Measurements from ENCODE around the gene VAT1L. TPM values are rescaled to one million over a fixed set of nuclear protein-coding genes. Genes with fewer than 3 reads are reported as not detected.

VAT1L gene
- total RNA-seq, 4 donors from 2014 or later, result 0.80 to 1.4 (median 1.2) TPM

GRCh38 chr16:77781091-77781490 lies 7.3 kb upstream of the VAT1L start:
- Histone ChIP-seq H3K9me3 (no peaks in the 10 kb centered on the region), H3K4me1 (no peaks in the 10 kb centered on the region), H3K27ac (no peak overlapping the region), H3K4me3 (no peak overlapping the region), H3K27me3 (peaks cover 6% of the 10 kb centered on the region), H3K36me3 (no peaks in the 10 kb centered on the region)
- intact Hi-C loops (cut with DNase I; ENCODE audit: low total_unique reads) (no loop called here), in situ Hi-C loops (cut with MboI; ENCODE audit: low pct_ligation_motif_present in 1 of 4, low pct_unique_long_range_greater_than_20kb in 1 of 4, low sequenced_read_pairs in 3 of 4) (no loop called here)
- DNase-seq, result no peak
- TF ChIP-seq POLR2A (IDR thresholded peaks at IDR 0.05) (no peak), CTCF (IDR thresholded peaks at IDR 0.05) (no peak), EP300 (IDR thresholded peaks at IDR 0.05; ENCODE audit: low read depth) (no peak), POLR2AphosphoS5 (IDR thresholded peaks at IDR 0.05) (no peak)

- H3K4me1 ChIP-seq, result no peaks in the 10 kb centered on the region
- in situ Hi-C loops (cut with MboI; ENCODE audit: low pct_ligation_motif_present in 1 of 4, low pct_unique_long_range_greater_than_20kb in 1 of 4, low sequenced_read_pairs in 3 of 4) (no loop called here), intact Hi-C loops (cut with DNase I; ENCODE audit: low total_unique reads) (no loop called here)
- H3K27me3 ChIP-seq, result peaks cover 22% of the 10 kb centered on the region
- H3K27ac ChIP-seq, result no peak overlapping the region
- DNase-seq, result no peak
- H3K9me3 ChIP-seq, result no peaks in the 10 kb centered on the region
- 33 to 37% methylated on average over 2 of the region's 2 CpGs for WGBS, 2 donors (ENCODE audit: low coverage in 1 of 2)
- TF ChIP-seq POLR2A (IDR thresholded peaks at IDR 0.05) (no peak), POLR2AphosphoS5 (IDR thresholded peaks at IDR 0.05) (no peak)
- no peaks in the 10 kb centered on the region for H3K36me3 ChIP-seq
- no peak overlapping the region for H3K4me3 ChIP-seq
Measured at GRCh38 chr16:77782694-77783093, 5.7 kb upstream of the VAT1L start.

GRCh38 chr16:77784441-77785372 lies 3.7 kb upstream of the VAT1L start:
- WGBS, 2 donors (ENCODE audit: low coverage in 1 of 2), result 53 to 88% methylated on average over 2 to 34 of the region's 38 CpGs
- no peak for DNase-seq
- intact Hi-C loops (cut with DNase I; ENCODE audit: low total_unique reads) (no loop called here), in situ Hi-C loops (cut with MboI; ENCODE audit: low pct_ligation_motif_present in 1 of 4, low pct_unique_long_range_greater_than_20kb in 1 of 4, low sequenced_read_pairs in 3 of 4) (no loop called here)
- peaks cover 42% of the 10 kb centered on the region for H3K27me3 ChIP-seq
- no peaks in the 10 kb centered on the region for H3K36me3 ChIP-seq
- TF ChIP-seq POLR2A (IDR thresholded peaks at IDR 0.05), result no peak
- TF ChIP-seq CTCF (IDR thresholded peaks at IDR 0.05), result peak in 3 of 5 experiments; percentile 11 to 35 (median 23)
- no peak overlapping the region for H3K27ac ChIP-seq
- peaks cover 0 to 17% (median 10%) of the 10 kb centered on the region in 4 donors for H3K4me1 ChIP-seq
- no peaks in the 10 kb centered on the region for H3K9me3 ChIP-seq
- no peak overlapping the region for H3K4me3 ChIP-seq

- H3K36me3 ChIP-seq, result no peaks in the 10 kb centered on the region
- no peaks in the 10 kb centered on the region for H3K9me3 ChIP-seq
- 73% methylated on average over 2 of the region's 2 CpGs; no CpG with 5 or more reads in 1 of the 2 donors for WGBS, 2 donors (ENCODE audit: low coverage in 1 of 2)
- intact Hi-C loops (cut with DNase I; ENCODE audit: low total_unique reads), result no loop called here
- DNase-seq, result no peak
- peaks cover 49% of the 10 kb centered on the region for H3K27me3 ChIP-seq
- no peak overlapping the region for H3K27ac ChIP-seq
- no peak overlapping the region for H3K4me3 ChIP-seq
- in situ Hi-C loops (cut with MboI; ENCODE audit: low pct_ligation_motif_present in 1 of 4, low pct_unique_long_range_greater_than_20kb in 1 of 4, low sequenced_read_pairs in 3 of 4), result no loop called here
- TF ChIP-seq EP300 (IDR thresholded peaks at IDR 0.05; ENCODE audit: low read depth) (no peak), CTCF (IDR thresholded peaks at IDR 0.05) (no peak), POLR2A (IDR thresholded peaks at IDR 0.05) (no peak), POLR2AphosphoS5 (IDR thresholded peaks at IDR 0.05) (no peak)
- H3K4me1 ChIP-seq, result peaks cover 0 to 17% (median 10%) of the 10 kb centered on the region in 4 donors
Measured at GRCh38 chr16:77785373-77785764, 3.0 kb upstream of the VAT1L start.
